ENCODE results near the gene RDH14.

RDH14 gene

GRCh38 chr2:18551169-18551568, 9.3 kb downstream of the RDH14 start:
- H3K27me3 ChIP-seq (ENCODE audit: insufficient read depth, poor library complexity, severe bottlenecking): no peaks in the 10 kb centered on the region
- H3K4me3 ChIP-seq (ENCODE audit: severe bottlenecking): no peak overlapping the region
- no peak for TF ChIP-seq CTCF (IDR thresholded peaks at IDR 0.05; ENCODE audit: poor library complexity, severe bottlenecking)
- ATAC-seq (ENCODE audit: low read depth) (peak; percentile 57), DNase-seq (ENCODE audit: low spot score) (no peak)
- H3K4me1 ChIP-seq (ENCODE audit: insufficient read depth, poor library complexity, severe bottlenecking): peaks cover 4% of the 10 kb centered on the region
- peaks cover 17% of the 10 kb centered on the region for H3K36me3 ChIP-seq (ENCODE audit: low read depth)
- H3K27ac ChIP-seq (ENCODE audit: poor library complexity, severe bottlenecking): peak overlapping the region; percentile 37
- no peaks in the 10 kb centered on the region for H3K9me3 ChIP-seq (ENCODE audit: severe bottlenecking)

GRCh38 chr2:18550433-18550832, 10.0 kb downstream of the RDH14 start:
- Histone ChIP-seq H3K27me3 (ENCODE audit: insufficient read depth, poor library complexity, severe bottlenecking) (no peaks in the 10 kb centered on the region), H3K4me3 (ENCODE audit: severe bottlenecking) (no peak overlapping the region), H3K27ac (ENCODE audit: poor library complexity, severe bottlenecking) (peak overlapping the region; percentile 37), H3K9me3 (ENCODE audit: severe bottlenecking) (no peaks in the 10 kb centered on the region), H3K4me1 (ENCODE audit: insufficient read depth, poor library complexity, severe bottlenecking) (peaks cover 8% of the 10 kb centered on the region), H3K36me3 (ENCODE audit: low read depth) (peaks cover 9% of the 10 kb centered on the region)
- TF ChIP-seq CTCF (IDR thresholded peaks at IDR 0.05; ENCODE audit: poor library complexity, severe bottlenecking): no peak
- ATAC-seq (ENCODE audit: low read depth) (no peak), DNase-seq (ENCODE audit: low spot score) (no peak)

- H3K27me3 ChIP-seq (ENCODE audit: insufficient read depth, poor library complexity, severe bottlenecking): no peaks in the 10 kb centered on the region
- no peak overlapping the region for H3K4me3 ChIP-seq (ENCODE audit: severe bottlenecking)
- no peaks in the 10 kb centered on the region for H3K36me3 ChIP-seq (ENCODE audit: low read depth)
- DNase-seq (ENCODE audit: low spot score) (no peak), ATAC-seq (ENCODE audit: low read depth) (no peak)
- TF ChIP-seq CTCF (IDR thresholded peaks at IDR 0.05; ENCODE audit: poor library complexity, severe bottlenecking): no peak
- H3K9me3 ChIP-seq (ENCODE audit: severe bottlenecking): no peaks in the 10 kb centered on the region
- no peak overlapping the region for H3K27ac ChIP-seq (ENCODE audit: poor library complexity, severe bottlenecking)
- H3K4me1 ChIP-seq (ENCODE audit: insufficient read depth, poor library complexity, severe bottlenecking): peaks cover 11% of the 10 kb centered on the region
Observed at GRCh38 chr2:18549083-18549482, 11.4 kb downstream of the RDH14 start.

GRCh38 chr2:18548621-18549020, 11.8 kb downstream of the RDH14 start:
- H3K4me1 ChIP-seq (ENCODE audit: insufficient read depth, poor library complexity, severe bottlenecking): peaks cover 11% of the 10 kb centered on the region
- H3K36me3 ChIP-seq (ENCODE audit: low read depth): no peaks in the 10 kb centered on the region
- H3K4me3 ChIP-seq (ENCODE audit: severe bottlenecking): no peak overlapping the region
- ATAC-seq (ENCODE audit: low read depth) (no peak), DNase-seq (ENCODE audit: low spot score) (no peak)
- H3K27me3 ChIP-seq (ENCODE audit: insufficient read depth, poor library complexity, severe bottlenecking): no peaks in the 10 kb centered on the region
- no peak for TF ChIP-seq CTCF (IDR thresholded peaks at IDR 0.05; ENCODE audit: poor library complexity, severe bottlenecking)
- no peak overlapping the region for H3K27ac ChIP-seq (ENCODE audit: poor library complexity, severe bottlenecking)
- no peaks in the 10 kb centered on the region for H3K9me3 ChIP-seq (ENCODE audit: severe bottlenecking)

- H3K27me3 ChIP-seq (ENCODE audit: insufficient read depth, poor library complexity, severe bottlenecking): no peaks in the 10 kb centered on the region
- no peak for TF ChIP-seq CTCF (IDR thresholded peaks at IDR 0.05; ENCODE audit: poor library complexity, severe bottlenecking)
- no peak for DNase-seq (ENCODE audit: low spot score)
- H3K4me3 ChIP-seq (ENCODE audit: severe bottlenecking): no peak overlapping the region
- no peak for ATAC-seq (ENCODE audit: low read depth)
- no peaks in the 10 kb centered on the region for H3K9me3 ChIP-seq (ENCODE audit: severe bottlenecking)
- H3K4me1 ChIP-seq (ENCODE audit: insufficient read depth, poor library complexity, severe bottlenecking): peaks cover 7% of the 10 kb centered on the region
- H3K27ac ChIP-seq (ENCODE audit: poor library complexity, severe bottlenecking): no peak overlapping the region
- H3K36me3 ChIP-seq (ENCODE audit: low read depth): no peaks in the 10 kb centered on the region
Observed at GRCh38 chr2:18546567-18546966, 13.9 kb downstream of the RDH14 start.
